ENCODE data around the gene CDK19.

Gene CDK19

DNA sequence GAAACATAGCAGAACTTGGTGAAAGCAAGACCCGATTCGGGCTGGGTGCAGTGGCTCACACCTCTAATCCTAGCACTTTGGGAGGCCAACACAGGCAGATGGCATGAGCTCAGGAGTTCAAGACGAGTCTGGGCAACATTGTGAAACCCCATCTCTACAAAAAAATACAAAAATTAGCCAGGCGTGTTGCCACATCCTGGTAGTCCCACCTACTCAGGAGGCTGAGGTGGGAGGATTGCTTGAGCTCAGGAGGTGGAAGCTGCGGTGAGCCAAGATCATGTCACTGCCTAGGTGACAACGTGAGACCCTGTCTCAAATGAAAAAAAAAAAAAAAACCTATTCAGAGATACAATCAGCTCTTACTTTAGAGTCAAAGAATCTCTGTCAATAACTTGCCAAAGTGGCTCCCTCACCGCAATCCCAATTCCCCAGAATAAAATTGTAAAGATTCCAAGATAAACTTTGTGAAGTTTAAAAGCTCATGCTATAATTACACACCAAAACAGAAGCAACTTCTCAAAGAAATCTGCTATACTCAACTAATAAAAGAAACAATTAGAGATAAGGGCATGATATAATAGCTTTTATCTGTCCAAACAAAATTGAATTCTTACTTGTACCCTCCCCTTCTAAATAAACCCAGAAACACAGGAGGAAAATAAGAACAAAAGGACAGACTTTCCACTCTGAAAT, 33.6 kb downstream of the CDK19 start:
- TF ChIP-seq, protein P1, sequence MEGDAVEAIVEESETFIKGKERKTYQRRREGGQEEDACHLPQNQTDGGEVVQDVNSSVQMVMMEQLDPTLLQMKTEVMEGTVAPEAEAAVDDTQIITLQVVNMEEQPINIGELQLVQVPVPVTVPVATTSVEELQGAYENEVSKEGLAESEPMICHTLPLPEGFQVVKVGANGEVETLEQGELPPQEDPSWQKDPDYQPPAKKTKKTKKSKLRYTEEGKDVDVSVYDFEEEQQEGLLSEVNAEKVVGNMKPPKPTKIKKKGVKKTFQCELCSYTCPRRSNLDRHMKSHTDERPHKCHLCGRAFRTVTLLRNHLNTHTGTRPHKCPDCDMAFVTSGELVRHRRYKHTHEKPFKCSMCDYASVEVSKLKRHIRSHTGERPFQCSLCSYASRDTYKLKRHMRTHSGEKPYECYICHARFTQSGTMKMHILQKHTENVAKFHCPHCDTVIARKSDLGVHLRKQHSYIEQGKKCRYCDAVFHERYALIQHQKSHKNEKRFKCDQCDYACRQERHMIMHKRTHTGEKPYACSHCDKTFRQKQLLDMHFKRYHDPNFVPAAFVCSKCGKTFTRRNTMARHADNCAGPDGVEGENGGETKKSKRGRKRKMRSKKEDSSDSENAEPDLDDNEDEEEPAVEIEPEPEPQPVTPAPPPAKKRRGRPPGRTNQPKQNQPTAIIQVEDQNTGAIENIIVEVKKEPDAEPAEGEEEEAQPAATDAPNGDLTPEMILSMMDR (IDR thresholded peaks at IDR 0.05; ENCODE audit: control insufficient read depth, extremely low read depth, insufficient read depth) = no peak
- DNase-seq (ENCODE audit: low read depth) = peak; percentile 41

GRCh38 chr6:110778333-110778732, 36.9 kb downstream of the CDK19 start:
- TF ChIP-seq, protein P1 (IDR thresholded peaks at IDR 0.05; ENCODE audit: control insufficient read depth, extremely low read depth, insufficient read depth) = no peak
- H3K4me3 ChIP-seq (ENCODE audit: low read depth, low read length) = no peak overlapping the region
- no peak for DNase-seq (ENCODE audit: low read depth)

More for the DNA sequence above, 33.6 kb downstream of the CDK19 start:
- no peak overlapping the region for H3K4me3 ChIP-seq (ENCODE audit: low read depth, low read length)

DNA sequence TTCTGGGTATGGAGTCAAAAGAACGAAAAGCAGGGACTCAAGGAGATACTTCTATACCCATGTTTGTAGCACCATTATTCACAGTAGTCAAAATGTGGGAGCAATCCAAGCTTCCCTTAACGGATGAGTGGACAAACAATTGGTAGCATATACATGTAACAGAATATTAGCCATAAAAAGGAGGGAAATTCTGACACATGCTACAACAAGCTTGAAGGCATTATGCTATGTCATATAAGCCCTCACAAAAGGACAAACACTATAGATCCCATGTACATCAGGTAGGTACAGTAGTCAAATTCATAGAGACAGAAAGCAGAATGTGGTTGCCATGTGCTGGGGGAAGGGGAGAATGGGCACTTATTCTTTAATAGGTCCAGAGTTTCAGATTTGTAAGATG, 37.6 kb downstream of the CDK19 start:
- no peak for DNase-seq (ENCODE audit: low read depth)

DNA sequence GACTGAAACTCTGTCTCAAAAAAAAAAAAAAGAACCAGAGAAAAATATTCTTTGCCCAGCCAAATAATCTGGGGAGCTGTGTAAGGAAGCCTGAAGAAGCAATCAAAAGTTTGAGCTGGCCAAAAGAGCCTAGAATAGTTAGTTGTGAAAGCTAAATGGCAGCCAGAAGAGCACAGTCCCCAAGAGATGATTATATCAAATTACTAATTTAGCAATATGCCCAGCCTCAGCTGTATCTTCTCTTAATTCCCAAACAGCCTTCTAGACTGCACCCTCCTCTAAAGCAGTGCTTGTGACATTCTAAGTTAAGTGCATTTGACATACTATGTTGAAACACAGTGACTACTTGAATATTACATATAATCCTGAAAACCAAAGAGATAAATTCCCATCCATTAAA, 38.9 kb downstream of the CDK19 start:
- H3K4me3 ChIP-seq (ENCODE audit: low read depth, low read length) = no peak overlapping the region
- no peak for DNase-seq (ENCODE audit: low read depth)
- TF ChIP-seq, protein P1 (IDR thresholded peaks at IDR 0.05; ENCODE audit: control insufficient read depth, extremely low read depth, insufficient read depth) = no peak

More for the DNA sequence above, 37.6 kb downstream of the CDK19 start:
- no peak overlapping the region for H3K4me3 ChIP-seq (ENCODE audit: low read depth, low read length)
- TF ChIP-seq, protein P1 (IDR thresholded peaks at IDR 0.05; ENCODE audit: control insufficient read depth, extremely low read depth, insufficient read depth) = no peak

GRCh38 chr6:110769923-110770322, 45.3 kb downstream of the CDK19 start:
- no peak overlapping the region for H3K4me3 ChIP-seq (ENCODE audit: low read depth, low read length)
- TF ChIP-seq, protein P1 (IDR thresholded peaks at IDR 0.05; ENCODE audit: control insufficient read depth, extremely low read depth, insufficient read depth) = no peak
- DNase-seq (ENCODE audit: low read depth) = no peak

DNA sequence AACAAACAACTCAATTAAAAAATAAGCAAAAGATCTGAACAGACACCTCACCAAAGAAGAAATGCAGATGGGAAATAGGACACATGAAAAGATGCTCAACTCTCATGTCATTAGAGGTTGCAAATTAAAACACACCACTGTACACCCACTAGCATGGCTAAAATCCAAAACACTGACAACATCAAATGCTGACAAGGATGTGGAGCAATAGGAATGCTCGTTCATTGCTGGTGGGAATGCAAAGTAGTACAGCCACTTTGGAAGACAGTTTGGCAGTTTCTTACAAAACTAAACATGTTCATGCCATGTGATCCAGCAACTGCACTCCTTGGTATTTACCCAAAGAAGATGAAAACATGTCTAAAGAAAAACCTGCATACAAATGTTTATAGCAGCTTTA, 47.2 kb downstream of the CDK19 start:
- TF ChIP-seq, protein P1 (IDR thresholded peaks at IDR 0.05; ENCODE audit: control insufficient read depth, extremely low read depth, insufficient read depth) = no peak
- H3K4me3 ChIP-seq (ENCODE audit: low read depth, low read length) = no peak overlapping the region
- no peak for DNase-seq (ENCODE audit: low read depth)

- H3K4me3 ChIP-seq (ENCODE audit: low read depth, low read length) = no peak overlapping the region
- DNase-seq (ENCODE audit: low read depth) = no peak
- TF ChIP-seq, protein P1 (IDR thresholded peaks at IDR 0.05; ENCODE audit: control insufficient read depth, extremely low read depth, insufficient read depth) = no peak
Measured at GRCh38 chr6:110761371-110761770, 53.9 kb downstream of the CDK19 start.

Measured in LNCaP clone FGC (cell line).